Measurements from ENCODE around the gene TET2.

The TET2 gene

GRCh38 chr4:105181259-105181658 lies 34.6 kb downstream of the TET2 start:
- H3K27ac ChIP-seq: no peak overlapping the region
- no peak for TF ChIP-seq ZFX (IDR thresholded peaks at IDR 0.05)
- TF ChIP-seq, protein P1, sequence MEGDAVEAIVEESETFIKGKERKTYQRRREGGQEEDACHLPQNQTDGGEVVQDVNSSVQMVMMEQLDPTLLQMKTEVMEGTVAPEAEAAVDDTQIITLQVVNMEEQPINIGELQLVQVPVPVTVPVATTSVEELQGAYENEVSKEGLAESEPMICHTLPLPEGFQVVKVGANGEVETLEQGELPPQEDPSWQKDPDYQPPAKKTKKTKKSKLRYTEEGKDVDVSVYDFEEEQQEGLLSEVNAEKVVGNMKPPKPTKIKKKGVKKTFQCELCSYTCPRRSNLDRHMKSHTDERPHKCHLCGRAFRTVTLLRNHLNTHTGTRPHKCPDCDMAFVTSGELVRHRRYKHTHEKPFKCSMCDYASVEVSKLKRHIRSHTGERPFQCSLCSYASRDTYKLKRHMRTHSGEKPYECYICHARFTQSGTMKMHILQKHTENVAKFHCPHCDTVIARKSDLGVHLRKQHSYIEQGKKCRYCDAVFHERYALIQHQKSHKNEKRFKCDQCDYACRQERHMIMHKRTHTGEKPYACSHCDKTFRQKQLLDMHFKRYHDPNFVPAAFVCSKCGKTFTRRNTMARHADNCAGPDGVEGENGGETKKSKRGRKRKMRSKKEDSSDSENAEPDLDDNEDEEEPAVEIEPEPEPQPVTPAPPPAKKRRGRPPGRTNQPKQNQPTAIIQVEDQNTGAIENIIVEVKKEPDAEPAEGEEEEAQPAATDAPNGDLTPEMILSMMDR (conservative IDR thresholded peaks at IDR 0.05): no peak

GRCh38 chr4:105182211-105182610 lies 35.5 kb downstream of the TET2 start:
- TF ChIP-seq, protein P1 (conservative IDR thresholded peaks at IDR 0.05): no peak
- no peak for TF ChIP-seq ZFX (IDR thresholded peaks at IDR 0.05)

GRCh38 chr4:105184316-105184980 lies 37.8 kb downstream of the TET2 start:
- no peak overlapping the region for H3K27ac ChIP-seq
- TF ChIP-seq ZFX (IDR thresholded peaks at IDR 0.05): no peak
- TF ChIP-seq, protein P1 (conservative IDR thresholded peaks at IDR 0.05): no peak

More at GRCh38 chr4:105182211-105182610, 35.5 kb downstream of the TET2 start:
- no peak overlapping the region for H3K27ac ChIP-seq

DNA sequence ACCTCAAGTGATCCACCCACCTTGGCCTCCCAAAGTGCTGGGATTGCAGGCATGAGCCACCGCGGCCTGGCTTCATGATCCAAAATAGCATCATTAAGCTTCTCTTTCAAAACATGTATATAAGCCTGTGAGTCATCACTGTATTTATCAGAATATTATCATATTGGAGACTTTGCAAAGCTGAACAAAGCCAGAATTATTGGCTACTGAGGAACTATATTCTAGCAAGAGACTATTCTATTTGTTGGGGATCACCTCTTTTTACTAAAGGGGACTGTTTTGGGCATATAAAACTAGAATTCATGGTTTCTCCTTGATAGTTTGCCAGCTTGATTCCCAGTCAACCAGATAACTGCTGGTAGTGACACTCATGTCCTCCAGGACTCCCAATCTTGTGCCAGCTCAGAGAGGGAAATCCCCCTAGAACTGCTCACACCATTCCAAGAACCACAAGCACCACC lies 40.1 kb downstream of the TET2 start:
- TF ChIP-seq, protein P1 (conservative IDR thresholded peaks at IDR 0.05): no peak
- TF ChIP-seq ZFX (IDR thresholded peaks at IDR 0.05): no peak
- H3K27ac ChIP-seq: no peak overlapping the region

DNA sequence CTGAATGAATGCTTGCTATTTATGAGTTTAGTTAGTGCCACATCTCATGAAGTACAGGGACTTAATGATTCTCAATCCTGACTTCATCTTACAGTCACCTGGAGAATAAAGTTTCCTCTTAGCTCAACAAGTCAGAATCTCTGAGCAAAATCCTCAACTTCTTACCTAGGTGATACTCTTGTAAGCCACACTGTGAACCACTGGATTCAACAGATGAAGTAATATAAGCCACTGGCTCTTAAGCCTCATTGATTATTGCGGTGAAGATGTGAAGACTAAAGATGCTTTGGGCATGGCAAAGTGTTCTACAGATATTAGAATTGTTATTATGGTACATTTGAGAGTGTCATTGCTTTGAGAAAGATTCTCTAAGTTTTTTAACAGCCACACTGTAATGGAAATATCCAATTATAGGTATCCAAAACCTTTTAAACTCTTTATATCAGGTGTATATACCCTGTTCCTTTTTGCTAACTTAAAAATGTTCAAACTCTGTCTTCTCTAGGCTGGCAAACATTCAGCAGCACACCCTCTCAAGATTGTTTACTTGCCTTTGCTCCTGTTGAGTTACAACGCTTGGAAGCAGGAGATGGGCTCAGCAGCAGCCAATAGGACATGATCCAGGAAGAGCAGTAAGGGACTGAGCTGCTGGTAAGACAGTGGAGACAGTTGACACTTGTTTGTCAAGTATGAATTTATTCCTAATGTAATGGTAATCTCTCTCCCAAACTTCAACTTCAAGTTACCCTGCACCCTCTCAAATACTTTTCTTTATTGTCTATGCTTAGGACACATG lies 43.4 kb downstream of the TET2 start:
- TF ChIP-seq, protein P1 (conservative IDR thresholded peaks at IDR 0.05): no peak
- no peak for TF ChIP-seq ZFX (IDR thresholded peaks at IDR 0.05)
- H3K27ac ChIP-seq: no peak overlapping the region

DNA sequence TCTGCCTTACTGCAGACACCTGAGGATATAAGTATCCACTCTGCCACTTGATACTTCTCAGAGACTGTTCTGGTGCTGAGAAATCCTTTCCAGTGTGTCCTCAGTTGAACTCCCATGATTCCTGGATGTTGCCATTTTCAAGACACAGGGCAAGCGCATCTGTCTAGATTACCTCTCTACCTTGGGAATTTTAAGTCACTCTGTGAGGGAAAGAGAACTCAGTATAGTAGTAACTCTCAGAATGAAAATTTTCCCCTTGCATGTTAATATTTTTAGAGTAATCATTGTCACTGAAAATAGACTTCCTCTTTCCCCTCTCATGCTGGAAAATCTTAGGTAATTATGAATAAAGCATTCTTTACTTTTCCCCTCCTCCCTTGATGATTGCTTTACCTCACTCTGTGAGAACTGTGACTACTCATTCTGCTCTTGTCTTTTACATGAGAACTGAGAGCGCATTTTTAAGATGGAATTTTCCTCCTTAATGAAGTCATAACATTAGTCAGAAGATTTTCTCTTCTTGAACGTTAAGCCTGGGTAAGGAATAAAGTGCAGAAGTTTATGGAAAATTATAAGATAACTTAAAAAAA lies 45.0 kb downstream of the TET2 start:
- TF ChIP-seq, protein P1 (conservative IDR thresholded peaks at IDR 0.05): no peak
- TF ChIP-seq ZFX (IDR thresholded peaks at IDR 0.05): no peak
- no peak overlapping the region for H3K27ac ChIP-seq

DNA sequence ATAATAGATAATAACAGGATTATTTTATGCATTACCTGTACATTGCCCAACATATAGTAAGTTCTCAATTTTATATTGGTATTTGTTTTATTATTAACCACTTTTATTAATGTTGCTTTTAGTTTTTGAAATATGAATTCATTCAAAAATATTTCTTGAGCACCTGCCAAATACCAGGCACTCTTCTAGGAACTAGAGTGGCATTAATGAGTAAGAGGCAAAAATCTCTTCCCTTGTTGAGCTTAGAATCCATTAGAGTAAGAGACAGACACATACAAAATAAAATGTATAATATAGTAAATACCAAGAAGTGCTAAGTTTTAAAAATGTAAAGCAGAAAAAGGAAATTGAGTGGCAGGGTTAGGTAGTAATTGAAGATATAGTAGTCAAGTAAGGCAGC lies 45.8 kb downstream of the TET2 start:
- TF ChIP-seq ZFX (IDR thresholded peaks at IDR 0.05): no peak
- TF ChIP-seq, protein P1 (conservative IDR thresholded peaks at IDR 0.05): no peak
- H3K27ac ChIP-seq: no peak overlapping the region

Data from C4-2B (cell line).